ENCODE results near the gene NATD1. TPM values are rescaled to one million over a fixed set of nuclear protein-coding genes. Genes with fewer than 3 reads are reported as not detected.
"Not testable (repeated sequence)": the region's sequence is repeated elsewhere in the genome, so short reads cannot be mapped to it uniquely, and the experiment has no call there.

The NATD1 gene
- total and polyA plus RNA-seq, 4 donors: 1.4 to 24.5 (median 2.9) TPM

DNA sequence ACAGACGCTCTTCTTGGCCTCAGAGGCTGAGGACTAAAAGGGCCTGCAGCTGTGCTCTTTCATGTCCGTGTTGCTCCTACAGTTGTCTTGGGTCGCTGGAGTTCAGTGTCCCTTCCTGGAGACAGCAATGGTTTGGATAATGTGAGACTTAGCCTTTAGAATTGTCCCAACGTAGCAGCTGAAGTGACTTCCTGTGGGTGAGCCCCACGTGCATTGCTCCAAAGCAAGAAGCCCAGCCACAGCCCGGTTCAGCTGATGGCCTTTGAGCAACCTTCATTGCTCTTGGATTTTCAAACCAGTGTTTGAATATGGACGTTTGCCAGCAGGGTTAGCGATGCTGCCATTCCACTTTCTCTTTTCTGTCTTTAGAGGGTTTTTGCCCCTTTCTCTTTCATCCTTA is 59.0 kb downstream of the NATD1 start:
- no peaks in the 10 kb centered on the region for H3K4me1 ChIP-seq (ENCODE audit: control insufficient read depth in 4 of 4, insufficient read depth in 4 of 4, low read length in 3 of 4)
- H3K9me3 ChIP-seq (ENCODE audit: control insufficient read depth in 4 of 4, low read length in 3 of 4): no peaks in the 10 kb centered on the region
- no peak overlapping the region for H3K4me3 ChIP-seq (ENCODE audit: low read depth in 1 of 3, low read length in 3 of 3)
- WGBS: 62% methylated on average over 8 of the region's 8 CpGs
- TF ChIP-seq FOXA2 (IDR thresholded peaks at IDR 0.05): no peak
- no peak for TF ChIP-seq YY1 (IDR thresholded peaks at IDR 0.05)
- no peak for TF ChIP-seq FOXA1 (IDR thresholded peaks at IDR 0.05)
- TF ChIP-seq, protein P1, sequence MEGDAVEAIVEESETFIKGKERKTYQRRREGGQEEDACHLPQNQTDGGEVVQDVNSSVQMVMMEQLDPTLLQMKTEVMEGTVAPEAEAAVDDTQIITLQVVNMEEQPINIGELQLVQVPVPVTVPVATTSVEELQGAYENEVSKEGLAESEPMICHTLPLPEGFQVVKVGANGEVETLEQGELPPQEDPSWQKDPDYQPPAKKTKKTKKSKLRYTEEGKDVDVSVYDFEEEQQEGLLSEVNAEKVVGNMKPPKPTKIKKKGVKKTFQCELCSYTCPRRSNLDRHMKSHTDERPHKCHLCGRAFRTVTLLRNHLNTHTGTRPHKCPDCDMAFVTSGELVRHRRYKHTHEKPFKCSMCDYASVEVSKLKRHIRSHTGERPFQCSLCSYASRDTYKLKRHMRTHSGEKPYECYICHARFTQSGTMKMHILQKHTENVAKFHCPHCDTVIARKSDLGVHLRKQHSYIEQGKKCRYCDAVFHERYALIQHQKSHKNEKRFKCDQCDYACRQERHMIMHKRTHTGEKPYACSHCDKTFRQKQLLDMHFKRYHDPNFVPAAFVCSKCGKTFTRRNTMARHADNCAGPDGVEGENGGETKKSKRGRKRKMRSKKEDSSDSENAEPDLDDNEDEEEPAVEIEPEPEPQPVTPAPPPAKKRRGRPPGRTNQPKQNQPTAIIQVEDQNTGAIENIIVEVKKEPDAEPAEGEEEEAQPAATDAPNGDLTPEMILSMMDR (IDR thresholded peaks at IDR 0.05; ENCODE audit: low read depth, low read length, missing input control): no peak
- TF ChIP-seq RAD21 (IDR thresholded peaks at IDR 0.05): peak in 1 of 2 donors; percentile 17
- TF ChIP-seq EGR1 (IDR thresholded peaks at IDR 0.05; ENCODE audit: low read depth in 2 of 2): no peak
- peak; percentile 18 for TF ChIP-seq NR2F2 (IDR thresholded peaks at IDR 0.05)
- TF ChIP-seq RXRA (IDR thresholded peaks at IDR 0.05): peak in 1 of 2 donors; percentile 23
- peak; percentile 10 for TF ChIP-seq SP1 (IDR thresholded peaks at IDR 0.05)
- H3K9ac ChIP-seq (ENCODE audit: low read depth in 1 of 2, low read length in 2 of 2): no peak overlapping the region
- H3K27me3 ChIP-seq (ENCODE audit: control insufficient read depth in 4 of 4, insufficient read depth in 4 of 4, low read length in 3 of 4): no peaks in the 10 kb centered on the region
- DNase-seq (ENCODE audit: low spot score): no peak
- H3K36me3 ChIP-seq (ENCODE audit: control insufficient read depth in 4 of 4, insufficient read depth in 3 of 4, low read depth in 1 of 4, low read length in 3 of 4): peaks cover 5 to 18% (median 11%) of the 10 kb centered on the region in 4 donors
- no peak overlapping the region for H3K27ac ChIP-seq (ENCODE audit: low read depth in 1 of 2, low read length in 2 of 2)

DNA sequence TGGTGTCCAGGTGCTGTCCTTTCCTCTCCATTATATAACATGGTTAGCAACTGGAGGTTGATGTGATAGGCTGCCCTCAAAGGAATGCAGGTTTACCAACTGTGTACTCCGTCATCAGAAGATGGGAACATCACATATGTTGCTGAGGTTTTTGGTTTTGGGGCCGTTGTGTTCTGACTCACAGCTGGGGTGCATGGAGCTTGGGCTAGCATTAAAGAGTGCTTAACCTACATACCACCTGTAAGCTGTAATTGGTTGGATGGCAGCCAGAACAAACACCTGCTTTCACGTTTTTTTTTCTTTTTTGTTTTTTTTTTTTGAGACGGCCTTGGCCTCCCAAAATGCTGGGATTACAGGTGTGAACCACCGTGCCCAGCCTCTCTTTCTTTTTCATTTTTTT is 60.2 kb downstream of the NATD1 start:
- WGBS: 74% methylated on average over 5 of the region's 5 CpGs
- Histone ChIP-seq H3K27me3 (ENCODE audit: control insufficient read depth in 4 of 4, insufficient read depth in 4 of 4, low read length in 3 of 4) (no peaks in the 10 kb centered on the region), H3K9me3 (ENCODE audit: control insufficient read depth in 4 of 4, low read length in 3 of 4) (no peaks in the 10 kb centered on the region), H3K4me1 (ENCODE audit: control insufficient read depth in 4 of 4, insufficient read depth in 4 of 4, low read length in 3 of 4) (no peaks in the 10 kb centered on the region), H3K4me3 (ENCODE audit: low read depth in 1 of 3, low read length in 3 of 3) (no peak overlapping the region), H3K27ac (ENCODE audit: low read depth in 1 of 2, low read length in 2 of 2) (no peak overlapping the region), H3K36me3 (ENCODE audit: control insufficient read depth in 4 of 4, insufficient read depth in 3 of 4, low read depth in 1 of 4, low read length in 3 of 4) (peaks cover 5 to 11% (median 9%) of the 10 kb centered on the region in 4 donors), H3K9ac (ENCODE audit: low read depth in 1 of 2, low read length in 2 of 2) (no peak overlapping the region)
- no peak for DNase-seq (ENCODE audit: low spot score)
- no peak for TF ChIP-seq JUND (IDR thresholded peaks at IDR 0.05)

DNA sequence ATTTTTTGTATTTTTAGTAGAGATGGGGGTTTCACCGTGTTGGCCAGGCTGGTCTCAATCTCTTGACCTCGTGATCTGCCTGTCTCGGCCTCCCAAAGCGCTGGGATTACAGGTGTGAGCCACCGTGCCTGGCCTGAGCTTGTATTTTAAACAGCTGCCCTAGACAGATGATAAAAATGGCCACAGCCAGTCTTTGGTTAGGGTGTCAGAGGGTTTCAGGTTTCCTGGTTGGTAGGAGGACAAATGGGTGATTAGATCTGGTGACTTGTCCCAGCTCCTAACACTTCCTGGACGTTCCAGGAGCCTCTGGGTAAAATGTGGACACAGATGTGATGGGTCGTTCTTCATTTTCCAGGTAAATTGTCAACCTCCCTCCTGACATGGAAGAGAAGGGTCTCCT is 60.8 kb downstream of the NATD1 start:
- not testable (repeated sequence) for H3K4me1 ChIP-seq (ENCODE audit: control insufficient read depth in 4 of 4, insufficient read depth in 4 of 4, low read length in 3 of 4); H3K27me3 ChIP-seq (ENCODE audit: control insufficient read depth in 4 of 4, insufficient read depth in 4 of 4, low read length in 3 of 4); H3K9ac ChIP-seq (ENCODE audit: low read depth in 1 of 2, low read length in 2 of 2); DNase-seq (ENCODE audit: low spot score); H3K9me3 ChIP-seq (ENCODE audit: control insufficient read depth in 4 of 4, low read length in 3 of 4); H3K4me3 ChIP-seq (ENCODE audit: low read depth in 1 of 3, low read length in 3 of 3); H3K27ac ChIP-seq (ENCODE audit: low read depth in 1 of 2, low read length in 2 of 2); H3K36me3 ChIP-seq (ENCODE audit: control insufficient read depth in 4 of 4, insufficient read depth in 3 of 4, low read depth in 1 of 4, low read length in 3 of 4)
- 95% methylated on average over 7 of the region's 7 CpGs for WGBS

DNA sequence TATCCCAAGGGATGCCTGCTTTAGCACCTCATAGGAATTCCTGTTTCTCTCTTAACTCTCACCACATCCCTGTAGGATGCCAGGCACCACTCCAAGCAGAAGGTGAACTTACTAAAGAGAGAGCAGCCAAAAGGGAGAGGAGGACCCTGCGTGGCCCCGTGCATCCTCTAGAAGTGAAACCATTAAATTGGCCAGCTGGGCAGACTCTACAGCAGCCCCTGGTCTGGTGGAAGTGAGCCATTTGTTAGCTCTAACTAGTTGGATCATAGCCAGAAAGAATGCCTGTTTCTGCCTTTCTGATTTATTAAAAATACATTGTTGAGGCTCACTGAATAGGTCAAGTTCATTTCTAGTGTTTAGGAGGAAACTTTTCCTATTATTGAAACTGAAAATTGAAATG is 61.5 kb downstream of the NATD1 start:
- WGBS: 73% methylated on average over 2 of the region's 2 CpGs
- DNase-seq (ENCODE audit: low spot score): no peak
- Histone ChIP-seq H3K4me3 (ENCODE audit: low read depth in 1 of 3, low read length in 3 of 3) (no peak overlapping the region), H3K36me3 (ENCODE audit: control insufficient read depth in 4 of 4, insufficient read depth in 3 of 4, low read depth in 1 of 4, low read length in 3 of 4) (peaks cover 0 to under 1% (median 0%) of the 10 kb centered on the region in 4 donors), H3K4me1 (ENCODE audit: control insufficient read depth in 4 of 4, insufficient read depth in 4 of 4, low read length in 3 of 4) (no peaks in the 10 kb centered on the region), H3K9me3 (ENCODE audit: control insufficient read depth in 4 of 4, low read length in 3 of 4) (no peaks in the 10 kb centered on the region), H3K9ac (ENCODE audit: low read depth in 1 of 2, low read length in 2 of 2) (no peak overlapping the region), H3K27me3 (ENCODE audit: control insufficient read depth in 4 of 4, insufficient read depth in 4 of 4, low read length in 3 of 4) (no peaks in the 10 kb centered on the region), H3K27ac (ENCODE audit: low read depth in 1 of 2, low read length in 2 of 2) (no peak overlapping the region)
- TF ChIP-seq RXRA (IDR thresholded peaks at IDR 0.05) (no peak), FOXA2 (IDR thresholded peaks at IDR 0.05) (no peak), NR2F2 (IDR thresholded peaks at IDR 0.05) (no peak), RAD21 (IDR thresholded peaks at IDR 0.05) (no peak), JUND (IDR thresholded peaks at IDR 0.05) (no peak), HNF4G (IDR thresholded peaks at IDR 0.05) (no peak)
- TF ChIP-seq, protein P2, sequence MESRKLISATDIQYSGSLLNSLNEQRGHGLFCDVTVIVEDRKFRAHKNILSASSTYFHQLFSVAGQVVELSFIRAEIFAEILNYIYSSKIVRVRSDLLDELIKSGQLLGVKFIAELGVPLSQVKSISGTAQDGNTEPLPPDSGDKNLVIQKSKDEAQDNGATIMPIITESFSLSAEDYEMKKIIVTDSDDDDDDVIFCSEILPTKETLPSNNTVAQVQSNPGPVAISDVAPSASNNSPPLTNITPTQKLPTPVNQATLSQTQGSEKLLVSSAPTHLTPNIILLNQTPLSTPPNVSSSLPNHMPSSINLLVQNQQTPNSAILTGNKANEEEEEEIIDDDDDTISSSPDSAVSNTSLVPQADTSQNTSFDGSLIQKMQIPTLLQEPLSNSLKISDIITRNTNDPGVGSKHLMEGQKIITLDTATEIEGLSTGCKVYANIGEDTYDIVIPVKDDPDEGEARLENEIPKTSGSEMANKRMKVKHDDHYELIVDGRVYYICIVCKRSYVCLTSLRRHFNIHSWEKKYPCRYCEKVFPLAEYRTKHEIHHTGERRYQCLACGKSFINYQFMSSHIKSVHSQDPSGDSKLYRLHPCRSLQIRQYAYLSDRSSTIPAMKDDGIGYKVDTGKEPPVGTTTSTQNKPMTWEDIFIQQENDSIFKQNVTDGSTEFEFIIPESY (IDR thresholded peaks at IDR 0.05): no peak

Data from liver (tissue), 9 donors.